IPS DF 6.9 (cell line): Measurements from ENCODE around the gene TMEM61.

ENCODE experiments used
- DNase-seq: peaks from one replicate; pipeline ENCODE4 v3.0.0-alpha.2; 2013; ENCODE audit warnings: low read depth, low spot score
- H3K27ac ChIP-seq: one replicate; pipeline ENCODE4 v1.5.1; 2013; ENCODE audit warnings: low read length, control low read depth
- H3K27me3 ChIP-seq: 2 replicates; pipeline ENCODE4 v1.6.1; 2013; ENCODE audit warnings: mild to moderate bottlenecking, low read length; ENCODE audit not compliant: control insufficient read depth, insufficient read depth
- H3K36me3 ChIP-seq: 2 replicates; pipeline ENCODE4 v1.6.1; 2013; ENCODE audit warnings: low read length; ENCODE audit not compliant: control insufficient read depth, insufficient read depth
- H3K4me1 ChIP-seq: 2 replicates; pipeline ENCODE4 v1.6.1; 2013; ENCODE audit warnings: low read length; ENCODE audit not compliant: control insufficient read depth, insufficient read depth
- H3K4me3 ChIP-seq: 2 replicates; pipeline ENCODE4 v1.5.1; 2013; ENCODE audit warnings: mild to moderate bottlenecking, low read length
- H3K9me3 ChIP-seq: 2 replicates; pipeline ENCODE4 v1.6.1; 2013; ENCODE audit warnings: low read length, inconsistent platforms; ENCODE audit not compliant: control insufficient read depth, insufficient read depth
- WGBS: extraction: QIAGEN DNeasy Blood & Tissue Kit; methylation state at CpG from one replicate; pipeline ENCODE4 v1.1.7; 2013; ENCODE audit warnings: mixed read lengths, missing lambda C conversion rate; ENCODE audit not compliant: insufficient read length, insufficient coverage; 5-methylcytosine and 5-hydroxymethylcytosine counted together

Gene TMEM61

DNA sequence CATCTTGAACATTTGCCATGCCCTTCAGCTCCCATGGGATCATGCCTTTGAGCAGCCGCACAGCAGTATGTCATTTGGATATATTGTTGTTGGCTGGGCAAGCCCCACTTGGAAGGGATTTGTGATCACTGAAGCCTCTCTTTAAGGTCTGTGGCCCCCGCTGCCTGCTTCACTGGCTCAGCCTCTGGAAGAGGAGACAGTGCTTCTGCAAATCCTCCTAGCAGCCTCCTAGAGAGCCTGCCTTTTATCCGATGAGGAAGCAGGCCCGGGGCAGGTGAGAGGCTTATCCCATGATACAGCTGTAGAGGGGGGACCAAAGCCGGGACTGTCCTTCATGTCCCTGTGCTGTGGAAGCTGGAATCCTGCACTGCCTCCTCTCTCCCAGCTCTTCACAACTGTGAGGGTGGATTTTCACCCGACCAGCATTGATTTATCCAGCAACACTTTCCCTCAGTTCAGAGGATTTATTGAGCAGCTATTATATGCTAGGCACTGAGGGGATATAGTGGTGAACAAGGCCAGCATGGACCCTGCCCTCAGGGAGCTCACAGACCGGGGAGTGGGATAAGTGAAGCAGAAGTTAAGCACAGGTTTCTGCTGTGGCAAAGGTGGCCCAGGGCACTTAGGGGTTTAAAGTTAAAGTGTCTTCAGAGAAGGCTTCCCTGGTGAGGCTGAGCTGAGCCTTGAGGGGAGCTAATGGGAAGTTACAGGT lies 3.9 kb downstream of the TMEM61 start:
- Histone ChIP-seq H3K4me3 (no peak overlapping the region), H3K4me1 (peaks cover 6% of the 10 kb centered on the region), H3K36me3 (no peaks in the 10 kb centered on the region), H3K9me3 (no peaks in the 10 kb centered on the region), H3K27ac (no peak overlapping the region), H3K27me3 (peaks cover 6% of the 10 kb centered on the region; the same call in 1 of the 2 replicates)
- no peak for DNase-seq
- WGBS, result no CpG with 5 or more reads among the region's 7 CpGs

DNA sequence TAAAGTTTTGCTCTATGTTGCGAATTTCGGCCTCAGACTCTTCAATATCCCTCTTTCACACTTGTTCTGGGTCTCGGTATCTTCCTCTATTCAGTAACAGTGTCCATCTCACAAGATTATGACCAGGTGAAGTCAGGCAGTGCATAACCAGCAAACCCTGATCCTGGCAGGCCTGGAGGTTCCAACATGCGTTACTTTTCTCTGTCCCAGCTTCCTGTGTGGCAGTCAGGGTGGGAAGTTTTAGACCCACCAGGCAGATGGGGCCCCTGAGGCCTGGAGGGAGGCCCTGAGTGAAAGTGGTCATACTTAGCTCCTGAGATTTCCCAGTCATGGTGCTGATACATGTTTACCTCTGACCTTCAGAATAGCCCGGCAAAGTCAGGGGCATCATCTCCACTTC lies 5.1 kb downstream of the TMEM61 start:
- Histone ChIP-seq H3K4me3 (no peak overlapping the region), H3K36me3 (no peaks in the 10 kb centered on the region), H3K27ac (no peak overlapping the region), H3K9me3 (no peaks in the 10 kb centered on the region), H3K27me3 (no peaks in the 10 kb centered on the region), H3K4me1 (peaks cover 4% of the 10 kb centered on the region)
- DNase-seq, result no peak
- WGBS, result no CpG with 5 or more reads among the region's 5 CpGs

DNA sequence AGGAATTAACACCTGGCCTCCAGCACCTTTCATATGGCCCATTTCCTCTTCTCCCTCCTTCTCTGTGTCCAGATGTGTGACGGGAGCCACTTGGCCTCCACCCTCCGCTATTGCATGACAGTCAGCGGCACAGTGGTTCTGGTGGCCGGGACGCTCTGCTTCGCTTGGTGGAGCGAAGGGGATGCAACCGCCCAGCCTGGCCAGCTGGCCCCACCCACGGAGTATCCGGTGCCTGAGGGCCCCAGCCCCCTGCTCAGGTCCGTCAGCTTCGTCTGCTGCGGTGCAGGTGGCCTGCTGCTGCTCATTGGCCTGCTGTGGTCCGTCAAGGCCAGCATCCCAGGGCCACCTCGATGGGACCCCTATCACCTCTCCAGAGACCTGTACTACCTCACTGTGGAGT lies 5.6 kb downstream of the TMEM61 start:
- no peak for DNase-seq
- H3K27me3 ChIP-seq, result no peaks in the 10 kb centered on the region
- H3K4me1 ChIP-seq, result peaks cover 3% of the 10 kb centered on the region
- H3K36me3 ChIP-seq, result no peaks in the 10 kb centered on the region
- no peaks in the 10 kb centered on the region for H3K9me3 ChIP-seq
- no peak overlapping the region for H3K4me3 ChIP-seq
- H3K27ac ChIP-seq, result no peak overlapping the region
- WGBS, result no CpG with 5 or more reads among the region's 15 CpGs

DNA sequence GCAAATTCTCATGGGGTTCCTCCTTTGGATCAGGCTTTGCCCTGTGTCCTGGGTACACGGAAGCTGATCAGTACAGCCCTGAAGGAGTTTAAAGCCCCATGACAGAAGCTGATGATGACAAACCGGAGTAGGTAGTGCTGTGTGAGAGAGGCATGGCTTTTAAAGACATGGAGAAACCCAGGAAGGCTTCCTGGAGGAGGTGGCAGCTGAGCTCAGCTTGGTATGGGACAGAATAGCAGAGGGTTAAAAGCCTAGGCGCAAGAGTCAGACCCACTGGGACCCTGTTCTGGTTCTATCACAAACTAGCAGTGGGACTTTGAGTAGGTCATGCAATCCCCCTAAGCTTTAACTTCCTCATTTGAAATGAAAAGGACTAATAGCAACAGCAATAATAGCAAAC lies 6.1 kb downstream of the TMEM61 start:
- H3K4me1 ChIP-seq, result peaks cover 3% of the 10 kb centered on the region
- DNase-seq, result no peak
- no peak overlapping the region for H3K27ac ChIP-seq
- no peak overlapping the region for H3K4me3 ChIP-seq
- no CpG with 5 or more reads among the region's 3 CpGs for WGBS
- no peaks in the 10 kb centered on the region for H3K36me3 ChIP-seq
- no peaks in the 10 kb centered on the region for H3K27me3 ChIP-seq
- H3K9me3 ChIP-seq, result no peaks in the 10 kb centered on the region

DNA sequence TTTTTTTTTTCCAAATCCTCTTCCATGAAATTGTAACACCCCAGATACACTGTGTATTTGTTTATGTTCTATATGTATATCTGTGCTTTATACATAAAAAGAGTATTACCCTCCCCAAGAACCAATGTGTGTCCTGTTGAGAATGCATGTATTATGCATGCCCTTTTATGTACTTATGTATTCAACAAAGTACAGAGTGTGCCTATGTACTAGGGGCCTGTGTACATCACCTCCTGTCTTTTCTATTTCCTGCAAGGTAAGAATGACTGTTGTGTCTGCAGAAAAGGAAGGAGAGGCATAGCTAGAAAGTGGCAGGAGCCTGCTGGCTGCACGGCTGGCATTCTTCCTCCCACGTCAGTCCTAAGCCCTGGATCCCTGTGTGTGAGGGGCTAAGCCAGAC lies 7.0 kb downstream of the TMEM61 start:
- WGBS, result no CpG with 5 or more reads among the region's 2 CpGs
- Histone ChIP-seq H3K4me1 (peaks cover 3% of the 10 kb centered on the region), H3K36me3 (no peaks in the 10 kb centered on the region), H3K27me3 (no peaks in the 10 kb centered on the region), H3K27ac (no peak overlapping the region), H3K4me3 (no peak overlapping the region), H3K9me3 (no peaks in the 10 kb centered on the region)
- no peak for DNase-seq

DNA sequence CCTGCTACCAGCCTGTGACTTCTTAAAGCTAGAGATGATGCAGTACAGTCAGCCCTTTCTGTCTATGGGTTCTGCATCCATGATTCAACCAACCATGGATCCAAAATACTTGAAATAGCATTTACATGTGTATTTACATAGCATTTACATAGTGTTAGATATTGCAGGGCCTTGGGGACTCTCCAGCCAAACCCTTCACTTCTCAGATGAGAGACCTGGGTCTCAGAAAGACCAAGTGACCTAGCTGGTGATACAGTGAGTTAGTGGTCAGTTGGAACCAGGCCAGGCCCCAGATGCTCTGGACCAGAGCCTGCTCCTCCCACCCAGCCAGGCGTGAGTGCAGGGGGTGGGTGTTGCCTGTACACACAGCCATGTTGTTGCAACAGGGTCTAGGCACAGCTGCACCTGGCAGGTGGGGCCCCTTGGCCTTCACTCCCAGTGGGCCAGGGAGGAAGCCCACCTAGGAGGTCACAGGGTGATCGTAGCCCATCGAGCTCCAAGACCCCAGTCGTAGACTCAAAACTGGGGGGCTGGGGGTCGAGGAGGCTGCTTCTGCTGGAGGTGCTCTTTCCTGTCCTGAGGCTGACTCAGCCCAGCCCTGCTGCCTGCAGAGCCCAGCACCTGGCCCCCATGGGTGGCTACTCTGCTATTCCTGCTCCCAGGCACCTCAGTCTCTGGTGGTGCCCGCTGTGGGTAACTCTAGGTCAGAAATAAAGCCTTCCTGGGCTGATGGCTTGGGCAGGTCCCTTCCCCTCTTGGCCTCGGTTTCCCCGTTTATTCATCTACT lies 7.7 kb downstream of the TMEM61 start:
- Histone ChIP-seq H3K36me3 (no peaks in the 10 kb centered on the region), H3K9me3 (no peaks in the 10 kb centered on the region), H3K4me1 (peaks cover 3% of the 10 kb centered on the region), H3K27ac (no peak overlapping the region), H3K27me3 (no peaks in the 10 kb centered on the region), H3K4me3 (no peak overlapping the region)
- no CpG with 5 or more reads among the region's 8 CpGs for WGBS
- DNase-seq, result no peak

DNA sequence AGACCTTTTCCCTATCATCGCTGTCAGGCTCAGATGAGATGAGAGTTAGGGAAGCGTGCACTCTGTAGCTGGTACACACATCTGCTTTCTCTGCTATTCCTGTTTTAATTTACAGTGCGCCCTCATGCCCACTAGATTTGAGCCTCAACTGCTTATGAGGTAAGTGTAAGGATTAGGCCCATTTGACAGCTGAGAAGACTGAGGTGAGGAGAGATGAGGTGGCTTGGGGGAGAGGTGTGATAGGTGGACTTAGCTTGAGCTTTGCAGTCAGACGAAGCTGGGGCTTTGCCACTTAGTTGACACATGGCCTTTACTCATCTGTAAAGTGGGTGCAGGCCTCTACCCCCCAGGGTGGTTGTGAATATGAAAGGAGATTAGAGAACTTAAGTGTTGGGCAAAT lies 8.5 kb downstream of the TMEM61 start:
- Histone ChIP-seq H3K4me1 (peaks cover 3% of the 10 kb centered on the region), H3K4me3 (no peak overlapping the region), H3K9me3 (no peaks in the 10 kb centered on the region), H3K36me3 (no peaks in the 10 kb centered on the region), H3K27me3 (no peaks in the 10 kb centered on the region), H3K27ac (no peak overlapping the region)
- no CpG with 5 or more reads among the region's 4 CpGs for WGBS
- no peak for DNase-seq

DNA sequence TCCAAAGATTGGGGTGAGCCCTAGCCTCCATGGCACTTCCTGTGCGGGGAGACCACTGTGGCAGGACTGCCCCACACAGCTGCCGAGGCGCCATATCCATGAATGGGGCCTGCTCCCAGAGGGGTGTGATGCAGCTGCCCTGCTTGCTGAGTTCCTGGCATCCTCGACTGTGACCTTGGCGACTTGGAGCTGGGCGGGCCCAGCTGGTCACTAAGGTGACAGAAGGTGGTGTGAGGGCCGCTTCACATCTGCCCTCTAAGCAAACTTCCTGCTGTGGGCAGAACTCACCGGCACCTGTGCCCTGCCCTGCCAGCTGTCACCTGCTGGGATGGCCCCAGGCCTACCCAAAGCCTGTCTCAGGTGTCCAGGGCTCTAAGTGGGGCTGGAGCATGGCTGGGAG lies 9.0 kb downstream of the TMEM61 start:
- no peaks in the 10 kb centered on the region for H3K27me3 ChIP-seq
- WGBS, result no CpG with 5 or more reads among the region's 8 CpGs
- H3K36me3 ChIP-seq, result no peaks in the 10 kb centered on the region
- H3K9me3 ChIP-seq, result no peaks in the 10 kb centered on the region
- DNase-seq, result no peak
- H3K4me1 ChIP-seq, result peaks cover 6% of the 10 kb centered on the region
- no peak overlapping the region for H3K27ac ChIP-seq
- no peak overlapping the region for H3K4me3 ChIP-seq

DNA sequence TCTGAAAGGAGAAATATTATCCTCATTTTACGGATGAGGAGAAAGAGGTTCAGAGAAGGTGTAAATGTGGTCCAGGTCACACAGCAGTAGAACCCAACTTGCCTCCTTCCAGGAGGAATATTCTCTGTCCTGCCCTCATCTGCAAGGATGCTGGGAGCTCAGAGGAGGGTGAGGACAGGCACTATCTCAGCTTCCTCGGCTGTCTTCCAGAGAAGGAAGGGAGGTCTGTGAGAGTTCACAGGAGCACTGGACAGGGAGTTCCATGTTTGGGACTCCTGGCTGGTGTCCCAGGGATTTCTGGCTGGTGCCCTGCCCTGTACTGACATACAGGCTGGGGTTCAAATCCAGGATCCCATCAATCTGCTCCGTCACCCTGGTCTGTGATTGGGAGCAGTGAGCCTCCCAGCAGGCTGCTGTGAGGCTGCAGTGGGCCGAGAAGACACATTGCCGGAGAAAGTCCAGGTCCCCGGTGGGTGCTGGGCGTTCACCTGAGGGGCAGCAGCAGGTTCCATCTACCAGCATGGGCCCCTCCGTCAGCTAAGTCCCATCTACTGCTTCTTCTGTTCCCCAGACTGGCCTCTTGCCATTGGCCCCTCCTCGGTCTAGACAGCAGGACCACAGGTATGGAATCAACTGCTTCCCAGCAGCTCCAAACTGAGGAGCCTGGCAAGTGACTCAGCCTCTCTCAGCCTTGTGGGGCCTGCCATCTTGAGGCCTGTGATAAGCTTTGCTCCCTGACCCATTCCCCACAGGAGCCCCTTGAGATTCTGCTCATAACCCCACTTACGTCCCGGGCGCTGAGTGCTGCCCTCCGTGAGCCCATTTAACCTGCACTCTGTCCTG lies 9.8 kb downstream of the TMEM61 start:
- H3K9me3 ChIP-seq, result no peaks in the 10 kb centered on the region
- no peak for DNase-seq
- no peaks in the 10 kb centered on the region for H3K27me3 ChIP-seq
- peaks cover 8% of the 10 kb centered on the region for H3K4me1 ChIP-seq
- H3K36me3 ChIP-seq, result no peaks in the 10 kb centered on the region
- no peak overlapping the region for H3K4me3 ChIP-seq
- WGBS, result no CpG with 5 or more reads among the region's 13 CpGs
- H3K27ac ChIP-seq, result no peak overlapping the region

DNA sequence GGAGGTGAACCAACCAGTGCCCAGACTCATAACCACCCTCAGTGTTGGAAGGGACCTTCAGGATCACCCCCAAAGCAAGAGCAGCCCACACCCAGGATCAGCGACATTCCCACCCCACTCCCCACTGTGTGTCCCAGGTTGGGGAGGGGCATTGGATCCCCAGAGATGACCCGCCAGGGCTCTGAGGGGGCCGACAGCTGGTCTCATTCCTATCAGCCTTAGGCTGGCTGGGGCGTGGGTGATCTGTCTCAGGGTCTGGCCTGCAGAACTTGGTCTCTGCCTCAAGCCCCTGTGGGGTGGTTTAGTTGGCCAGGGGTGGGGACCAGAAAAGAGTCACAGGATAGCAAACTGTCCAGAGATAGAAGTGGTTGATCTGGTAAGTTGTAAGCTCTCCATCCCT lies 10.5 kb downstream of the TMEM61 start:
- no peaks in the 10 kb centered on the region for H3K27me3 ChIP-seq
- no peaks in the 10 kb centered on the region for H3K9me3 ChIP-seq
- peaks cover 8% of the 10 kb centered on the region for H3K4me1 ChIP-seq
- H3K36me3 ChIP-seq, result no peaks in the 10 kb centered on the region
- no peak for DNase-seq
- no CpG with 5 or more reads among the region's 4 CpGs for WGBS
- no peak overlapping the region for H3K4me3 ChIP-seq
- no peak overlapping the region for H3K27ac ChIP-seq
